B cell (primary cell): Measurements from ENCODE around the gene RABEPK. TPM values are rescaled to one million over a fixed set of nuclear protein-coding genes. Genes with fewer than 3 reads are reported as not detected.
A peak's percentile ranks its signal among the peaks of the same experiment; 100 is the strongest.

Source experiments
- ATAC-seq: fragments of 200-7000 bp; cut with Tn5 transposase; one replicate; pipeline ENCODE4 v1.10.0; 2021; ENCODE audit warnings: low read depth, mild to moderate bottlenecking, moderate number of reproducible peaks, moderate library complexity
- CTCF ChIA-PET: fragments of 350-600 bp; sonication (Branson Sonifier 250); formaldehyde crosslinking; loops from one replicate; lab custom pipeline; 2021; ENCODE audit warnings: antibody characterized with exemption, inconsistent platforms; lab: Charles Lee
- POLR2A ChIA-PET: fragments of 350-600 bp; sonication (Branson Sonifier 250); formaldehyde crosslinking; loops from one replicate; lab custom pipeline; 2021; ENCODE audit warnings: antibody characterized with exemption; lab: Charles Lee
- DNase-seq: peaks from one replicate; pipeline ENCODE4 v3.0.0; 2013
- H2AFZ ChIP-seq: 2 replicates; pipeline ENCODE4 v1.6.1; 2012; ENCODE audit warnings: mild to moderate bottlenecking, low read depth, low read length; ENCODE audit not compliant: insufficient read depth, poor library complexity, severe bottlenecking
- H3K27ac ChIP-seq, 2 donors: 1 replicate in 1 of 2; 2 replicates in 1 of 2; pipeline ENCODE4 v1.5.1; 2012 to 2013; ENCODE audit warnings: low read length in 2 of 2, mild to moderate bottlenecking in 2 of 2, moderate library complexity in 1 of 2
- H3K27me3 ChIP-seq, 4 experiments: fragments of 200-600 bp in 1 of 4; sonication (generic) in 1 of 4; replicated peaks in 1 of 4; 1 replicate in 2 of 4; 2 replicates in 2 of 4; pipeline versions ENCODE4 v1.6.1 to v1.7.0; 2013 to 2016; ENCODE audit warnings: low read length in 3 of 4, mild to moderate bottlenecking in 2 of 4, mixed read lengths in 1 of 4, moderate library complexity in 1 of 4; ENCODE audit not compliant: insufficient read depth in 4 of 4, control insufficient read depth in 3 of 4; ENCODE audit errors: control extremely low read depth in 1 of 4
- H3K36me3 ChIP-seq, 2 experiments: replicated peaks in 1 of 2; 1 replicate in 1 of 2; 2 replicates in 1 of 2; pipeline versions ENCODE4 v1.6.1 to v1.7.1; 2013; ENCODE audit warnings: low read length in 1 of 2; ENCODE audit not compliant: insufficient read depth in 2 of 2, control insufficient read depth in 1 of 2; ENCODE audit errors: control extremely low read depth in 1 of 2, extremely low read depth in 1 of 2
- H3K4me1 ChIP-seq, 2 donors: fragments of 200-600 bp in 1 of 2; sonication (generic) in 1 of 2; 1 replicate in 1 of 2; 2 replicates in 1 of 2; pipeline versions ENCODE4 v1.5.1 to v1.6.1; 2013 to 2017; ENCODE audit warnings: low read length in 2 of 2; ENCODE audit not compliant: control insufficient read depth in 2 of 2, insufficient read depth in 2 of 2
- H3K4me2 ChIP-seq: replicated peaks from 2 replicates; pipeline ENCODE3; 2012; ENCODE audit warnings: mild to moderate bottlenecking, low read depth, low read length; ENCODE audit not compliant: poor library complexity, severe bottlenecking
- H3K4me3 ChIP-seq, 5 experiments: fragments of 200-600 bp in 1 of 5; sonication (generic) in 1 of 5; 1 replicate in 3 of 5; 2 replicates in 2 of 5; pipeline versions ENCODE4 v1.5.1 to v1.7.0; 2011 to 2016; ENCODE audit warnings: low read length in 4 of 5, mild to moderate bottlenecking in 4 of 5, low read depth in 2 of 5, control low read depth in 1 of 5, moderate library complexity in 1 of 5; ENCODE audit not compliant: insufficient read depth in 1 of 5; ENCODE audit errors: control extremely low read depth in 1 of 5, extremely low read depth in 1 of 5
- H3K79me2 ChIP-seq: fragments of 200-600 bp; sonication (generic); one replicate; pipeline ENCODE4 v1.6.0; 2016; ENCODE audit warnings: low read length; ENCODE audit not compliant: control insufficient read depth, insufficient read depth
- H3K9ac ChIP-seq: fragments of 200-600 bp; sonication (generic); 2 replicates; pipeline ENCODE4 v1.6.1; 2017; ENCODE audit warnings: mild to moderate bottlenecking, low read length, moderate library complexity
- H3K9me3 ChIP-seq, 3 donors: one replicate each; pipeline versions ENCODE4 v1.6.1 to v1.7.1; 2013; ENCODE audit warnings: low read length in 2 of 3; ENCODE audit not compliant: control insufficient read depth in 2 of 3, insufficient read depth in 1 of 3; ENCODE audit errors: control extremely low read depth in 1 of 3
- H4K20me1 ChIP-seq: 2 replicates; pipeline ENCODE4 v1.6.0; 2012; ENCODE audit warnings: mild to moderate bottlenecking, low read length; ENCODE audit not compliant: insufficient read depth, control insufficient read depth, poor library complexity, severe bottlenecking
- H3K27ac Mint-ChIP-seq: one replicate; pipeline ENCODE4 v1.8.0; 2021; ENCODE audit warnings: mixed read lengths
- H3K27me3 Mint-ChIP-seq: one replicate; pipeline ENCODE4 v1.8.0; 2021; ENCODE audit warnings: mixed read lengths
- H3K4me1 Mint-ChIP-seq: one replicate; pipeline ENCODE4 v1.8.0; 2021; ENCODE audit warnings: mixed read lengths
- H3K4me3 Mint-ChIP-seq: one replicate; pipeline ENCODE4 v1.8.0; 2021; ENCODE audit warnings: mixed read lengths
- H3K9me3 Mint-ChIP-seq: one replicate; pipeline ENCODE4 v1.8.0; 2022; ENCODE audit warnings: mixed read lengths; ENCODE audit not compliant: insufficient read depth
- EZH2 ChIP-seq: IDR thresholded peaks from 2 replicates; pipeline ENCODE4 v1.6.1; 2012; ENCODE audit warnings: borderline replicate concordance, low read depth, mild to moderate bottlenecking, moderate library complexity, low read length; ENCODE audit not compliant: insufficient read depth, poor library complexity, severe bottlenecking
- WGBS: methylation state at CpG from one replicate; pipeline ENCODE4 v1.1.5; 2013; ENCODE audit warnings: missing lambda C conversion rate; ENCODE audit not compliant: insufficient coverage; 5-methylcytosine and 5-hydroxymethylcytosine counted together
- intact Hi-C: fragments of 100-400 bp; cut with micrococcal nuclease; formaldehyde crosslinking; loops from one replicate; pipeline ENCODE4 v1.10.0; 2022
- polyA plus RNA-seq: library from polyadenylated mRNA; depleted of rRNA; stranded (reverse); fragments of >200 nt; gene quantifications from 2 replicates; pipeline ENCODE4 v1.2.3, GENCODE V29; 2012
- total RNA-seq, 2 donors: library from RNA; stranded (reverse); fragments of 120-200 nt in 1 of 2; gene quantifications; 1 replicate in 1 of 2; 2 replicates in 1 of 2; pipeline versions ENCODE4 v1.2.3 to v1.2.4, GENCODE V29; 2013 to 2022
- TF ChIP-seq, protein P1 (sequence below): fragments of 200-600 bp; IDR thresholded peaks from one replicate; pipeline ENCODE4 v1.8.0; 2022; ENCODE audit warnings: antibody characterized with exemption, mild to moderate bottlenecking

Gene RABEPK
- total and polyA plus RNA-seq, 2 donors (not counting 1 experiment from before 2014, with no cell fraction given), result 9.0 to 12.2 TPM

DNA sequence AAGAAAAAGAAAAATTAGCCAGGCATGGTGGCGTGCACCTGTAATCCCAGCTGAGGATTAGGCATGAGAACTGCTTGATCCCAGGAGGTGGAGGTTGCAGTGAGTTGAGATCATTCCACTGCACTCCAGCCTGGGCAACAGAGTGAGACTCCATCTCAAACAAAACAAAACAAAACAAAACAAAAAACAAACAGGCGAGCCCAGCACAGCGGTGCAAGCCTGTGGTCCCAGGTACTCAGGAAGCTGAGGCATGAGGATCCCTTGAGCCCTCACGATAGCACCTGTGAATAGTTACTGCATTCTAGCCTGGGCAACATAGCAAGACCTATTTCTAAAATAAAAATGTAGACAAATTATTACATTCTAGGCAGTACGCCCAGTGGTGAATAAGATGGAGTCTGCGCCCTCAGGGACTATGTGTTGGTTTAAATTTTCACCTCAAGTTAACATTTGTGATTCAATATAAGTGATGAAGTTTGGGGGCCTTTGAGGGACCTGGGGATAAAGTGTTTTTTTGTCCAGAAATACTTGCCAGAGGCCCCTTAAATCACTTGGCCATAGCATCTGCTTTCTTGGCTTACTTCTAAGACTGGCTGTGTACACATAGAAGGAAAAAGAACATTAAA lies 57.9 kb downstream of the RABEPK start:
- Histone ChIP-seq H3K4me1 (peaks cover 9 to 18% of the 10 kb centered on the region in 2 donors), H3K79me2 (peaks cover 16% of the 10 kb centered on the region), H3K4me3 (no peak overlapping the region), H2AFZ (no peak overlapping the region), H3K27ac (no peak overlapping the region), H4K20me1 (peaks cover 5% of the 10 kb centered on the region), H3K27me3 (no peaks in the 10 kb centered on the region), H3K9me3 (peaks cover 0 to 18% (median 7%) of the 10 kb centered on the region in 3 donors), H3K9ac (no peak overlapping the region), H3K36me3 (no peaks in the 10 kb centered on the region), H3K4me2 (no peak overlapping the region)
- Mint-ChIP-seq H3K9me3 (no peaks in the 10 kb centered on the region), H3K4me1 (peaks cover 23% of the 10 kb centered on the region), H3K27me3 (no peaks in the 10 kb centered on the region), H3K4me3 (no peak overlapping the region), H3K27ac (no peak overlapping the region)
- CTCF ChIA-PET, result no interaction called here
- no peak for ATAC-seq
- POLR2A ChIA-PET, result no interaction called here
- 93% methylated on average over 4 of the region's 6 CpGs for WGBS
- TF ChIP-seq EZH2, result no peak
- TF ChIP-seq, protein P1, sequence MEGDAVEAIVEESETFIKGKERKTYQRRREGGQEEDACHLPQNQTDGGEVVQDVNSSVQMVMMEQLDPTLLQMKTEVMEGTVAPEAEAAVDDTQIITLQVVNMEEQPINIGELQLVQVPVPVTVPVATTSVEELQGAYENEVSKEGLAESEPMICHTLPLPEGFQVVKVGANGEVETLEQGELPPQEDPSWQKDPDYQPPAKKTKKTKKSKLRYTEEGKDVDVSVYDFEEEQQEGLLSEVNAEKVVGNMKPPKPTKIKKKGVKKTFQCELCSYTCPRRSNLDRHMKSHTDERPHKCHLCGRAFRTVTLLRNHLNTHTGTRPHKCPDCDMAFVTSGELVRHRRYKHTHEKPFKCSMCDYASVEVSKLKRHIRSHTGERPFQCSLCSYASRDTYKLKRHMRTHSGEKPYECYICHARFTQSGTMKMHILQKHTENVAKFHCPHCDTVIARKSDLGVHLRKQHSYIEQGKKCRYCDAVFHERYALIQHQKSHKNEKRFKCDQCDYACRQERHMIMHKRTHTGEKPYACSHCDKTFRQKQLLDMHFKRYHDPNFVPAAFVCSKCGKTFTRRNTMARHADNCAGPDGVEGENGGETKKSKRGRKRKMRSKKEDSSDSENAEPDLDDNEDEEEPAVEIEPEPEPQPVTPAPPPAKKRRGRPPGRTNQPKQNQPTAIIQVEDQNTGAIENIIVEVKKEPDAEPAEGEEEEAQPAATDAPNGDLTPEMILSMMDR, result no peak
- intact Hi-C loops, result no loop called here
- DNase-seq, result no peak

- ATAC-seq (no peak), DNase-seq (no peak)
- peaks cover 0 to 18% (median 7%) of the 10 kb centered on the region in 3 donors for H3K9me3 ChIP-seq
- TF ChIP-seq EZH2, result no peak
- TF ChIP-seq, protein P1, result no peak
- no peak overlapping the region for H3K4me2 ChIP-seq
- H3K4me3 Mint-ChIP-seq, result peak overlapping the region; percentile 6
- POLR2A ChIA-PET, result no interaction called here
- H3K36me3 ChIP-seq, result peaks cover 0 to 3% of the 10 kb centered on the region in 2 experiments
- no peaks in the 10 kb centered on the region for H3K27me3 Mint-ChIP-seq
- CTCF ChIA-PET, result no interaction called here
- peak overlapping the region; percentile 48 for H2AFZ ChIP-seq
- intact Hi-C loops, result no loop called here
- no peaks in the 10 kb centered on the region for H3K27me3 ChIP-seq
- H3K9me3 Mint-ChIP-seq, result no peaks in the 10 kb centered on the region
- H3K4me1 Mint-ChIP-seq, result peaks cover 28% of the 10 kb centered on the region
- peaks cover 23% of the 10 kb centered on the region for H3K79me2 ChIP-seq
- H3K9ac ChIP-seq, result no peak overlapping the region
- H3K4me3 ChIP-seq, result no peak overlapping the region
- H4K20me1 ChIP-seq, result peaks cover 5% of the 10 kb centered on the region
- peak overlapping the region; percentile 47 for H3K27ac Mint-ChIP-seq
- H3K4me1 ChIP-seq, result peaks cover 15 to 23% of the 10 kb centered on the region in 2 donors
- 40% methylated on average over 1 of the region's 2 CpGs for WGBS
- H3K27ac ChIP-seq, result no peak overlapping the region
Observed at GRCh38 chr9:125258832-125259534, 58.6 kb downstream of the RABEPK start.
